Fibroblast of lung (primary cell): ENCODE results near the gene SFT2D3. TPM values are rescaled to one million over a fixed set of nuclear protein-coding genes. Genes with fewer than 3 reads are reported as not detected.

Source experiments
- DNase-seq, 2 donors: peaks; one replicate each; pipeline versions ENCODE4 v3.0.0 to v3.0.0-alpha.2; 2010; ENCODE audit warnings: low read depth in 2 of 2
- H2AFZ ChIP-seq: 2 replicates; pipeline ENCODE4 v1.5.1; 2012; ENCODE audit warnings: low read length, control low read depth, inconsistent platforms
- H3K27ac ChIP-seq: 2 replicates; pipeline ENCODE4 v1.5.1; 2011; ENCODE audit warnings: low read length, control low read depth; ENCODE audit not compliant: insufficient read depth
- H3K27me3 ChIP-seq: 2 replicates; pipeline ENCODE4 v1.5.1; 2011; ENCODE audit warnings: mild to moderate bottlenecking, low read length; ENCODE audit not compliant: control insufficient read depth, insufficient read depth
- H3K36me3 ChIP-seq: 2 replicates; pipeline ENCODE4 v1.5.1; 2011; ENCODE audit warnings: low read length; ENCODE audit not compliant: control insufficient read depth, insufficient read depth
- H3K4me1 ChIP-seq: 2 replicates; pipeline ENCODE4 v1.5.1; 2011; ENCODE audit warnings: low read length; ENCODE audit not compliant: control insufficient read depth, insufficient read depth; ENCODE audit errors: extremely low read depth
- H3K4me2 ChIP-seq: 2 replicates; pipeline ENCODE4 v1.5.1; 2011; ENCODE audit warnings: low read length, control low read depth; ENCODE audit not compliant: insufficient read depth; ENCODE audit errors: extremely low read depth
- H3K4me3 ChIP-seq, 4 experiments: fragments of 200-600 bp in 1 of 4; sonication (generic) in 1 of 4; replicated peaks in 1 of 4; 2 replicates each; pipeline ENCODE4 v1.5.1; 2011 to 2016; ENCODE audit warnings: low read length in 4 of 4, low read depth in 3 of 4, mild to moderate bottlenecking in 3 of 4, control low read depth in 2 of 4, inconsistent platforms in 1 of 4, mixed read lengths in 1 of 4; ENCODE audit not compliant: insufficient read depth in 1 of 4; ENCODE audit errors: control extremely low read depth in 1 of 4
- H3K79me2 ChIP-seq: 2 replicates; pipeline ENCODE4 v1.5.1; 2012; ENCODE audit warnings: mild to moderate bottlenecking, low read length, inconsistent platforms; ENCODE audit not compliant: control insufficient read depth, insufficient read depth
- H3K9ac ChIP-seq: 2 replicates; pipeline ENCODE4 v1.5.1; 2011; ENCODE audit warnings: mild to moderate bottlenecking, low read length, control low read depth; ENCODE audit not compliant: insufficient read depth
- H3K9me3 ChIP-seq: 2 replicates; pipeline ENCODE4 v1.5.1; 2012; ENCODE audit warnings: low read depth, low read length; ENCODE audit not compliant: control insufficient read depth, insufficient read depth
- H4K20me1 ChIP-seq: 2 replicates; pipeline ENCODE4 v1.5.1; 2011; ENCODE audit warnings: low read length; ENCODE audit not compliant: control insufficient read depth, insufficient read depth; ENCODE audit errors: extremely low read depth
- EZH2 ChIP-seq: IDR thresholded peaks from 2 replicates; pipeline ENCODE4 v1.5.1; 2012; ENCODE audit warnings: low read length, control low read depth, mild to moderate bottlenecking; ENCODE audit errors: missing control alignments
- polyA minus RNA-seq: library from RNA; depleted of rRNA, polyadenylated mRNA; stranded (reverse); fragments of >200 nt; gene quantifications from 2 replicates; pipeline ENCODE4 v1.2.3, GENCODE V29; 2011; ENCODE audit warnings: low replicate concordance
- polyA plus RNA-seq, 2 donors: library from polyadenylated mRNA; depleted of rRNA in 1 of 2; stranded (reverse) in 1 of 2; unstranded in 1 of 2; fragments of >200 nt; gene quantifications; 2 replicates each; pipeline ENCODE4 v1.2.1, GENCODE V29; 2011 to 2012; ENCODE audit warnings: missing spikeins in 1 of 2
- total RNA-seq: library from RNA; depleted of rRNA; stranded (reverse); fragments of >200 nt; gene quantifications from 2 replicates; pipeline ENCODE4 v1.2.1, GENCODE V29; 2014
- TF ChIP-seq, protein P1 (sequence below), 2 donors: IDR thresholded peaks in 1 of 2; conservative IDR thresholded peaks in 1 of 2; 1 replicate in 1 of 2; 2 replicates in 1 of 2; pipeline ENCODE4 v1.5.1; 2011 to 2012; ENCODE audit warnings: low read length in 2 of 2, control low read depth in 1 of 2, inconsistent platforms in 1 of 2, low read depth in 1 of 2, mild to moderate bottlenecking in 1 of 2

Gene SFT2D3, protein sequence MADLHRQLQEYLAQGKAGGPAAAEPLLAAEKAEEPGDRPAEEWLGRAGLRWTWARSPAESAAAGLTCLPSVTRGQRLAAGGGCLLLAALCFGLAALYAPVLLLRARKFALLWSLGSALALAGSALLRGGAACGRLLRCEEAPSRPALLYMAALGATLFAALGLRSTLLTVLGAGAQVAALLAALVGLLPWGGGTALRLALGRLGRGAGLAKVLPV
- total RNA-seq (4.1 and 5.1 TPM in 2 replicates), polyA plus RNA-seq (3.6 and 5.5 TPM in 2 replicates), polyA minus RNA-seq (0.74 and 0.75 TPM in 2 replicates)
- polyA plus RNA-seq (2012): not detected in 2 replicates

DNA sequence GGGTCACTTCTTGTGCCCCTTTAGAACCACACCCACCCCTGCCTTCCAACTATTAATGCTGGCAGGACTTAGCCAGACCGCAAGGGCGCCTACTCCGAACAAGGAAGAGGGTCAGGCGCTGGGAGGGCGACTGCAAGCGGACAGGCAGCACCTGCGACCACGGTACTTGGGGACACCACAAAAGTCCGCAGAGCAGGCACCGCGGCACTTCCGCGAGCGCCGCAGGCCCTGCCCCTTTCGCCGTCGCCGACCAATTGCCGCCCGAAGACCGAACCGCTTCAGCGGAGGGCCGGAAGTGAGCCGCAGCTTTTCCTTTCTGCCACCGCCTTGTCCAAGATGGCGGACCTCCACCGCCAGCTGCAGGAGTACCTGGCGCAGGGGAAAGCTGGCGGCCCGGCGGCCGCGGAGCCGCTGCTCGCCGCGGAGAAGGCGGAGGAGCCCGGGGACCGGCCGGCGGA is at the start of gene SFT2D3:
SFT2D3 (plus strand) TSS at position 305 of the 458 bp plus-strand sequence; CDS start at position 337, 32 bp downstream.
- Histone ChIP-seq H3K4me1 (peaks cover 5% of the 10 kb centered on the region), H3K9ac (peak within 1 kb of the TSS; percentile 93), H4K20me1 (no peaks in the 10 kb centered on the region), H3K27ac (peak within 1 kb of the TSS; percentile 72), H3K4me2 (peak within 1 kb of the TSS; percentile 98), H3K36me3 (no peaks in the 10 kb centered on the region), H3K9me3 (no peaks in the 10 kb centered on the region), H3K79me2 (peaks cover 9% of the 10 kb centered on the region), H3K27me3 (no peaks in the 10 kb centered on the region), H3K4me3 (peak within 1 kb of the TSS; percentile 59 to 78 (median 72)), H2AFZ (peak within 1 kb of the TSS; percentile 96)
- TF ChIP-seq, protein P1, sequence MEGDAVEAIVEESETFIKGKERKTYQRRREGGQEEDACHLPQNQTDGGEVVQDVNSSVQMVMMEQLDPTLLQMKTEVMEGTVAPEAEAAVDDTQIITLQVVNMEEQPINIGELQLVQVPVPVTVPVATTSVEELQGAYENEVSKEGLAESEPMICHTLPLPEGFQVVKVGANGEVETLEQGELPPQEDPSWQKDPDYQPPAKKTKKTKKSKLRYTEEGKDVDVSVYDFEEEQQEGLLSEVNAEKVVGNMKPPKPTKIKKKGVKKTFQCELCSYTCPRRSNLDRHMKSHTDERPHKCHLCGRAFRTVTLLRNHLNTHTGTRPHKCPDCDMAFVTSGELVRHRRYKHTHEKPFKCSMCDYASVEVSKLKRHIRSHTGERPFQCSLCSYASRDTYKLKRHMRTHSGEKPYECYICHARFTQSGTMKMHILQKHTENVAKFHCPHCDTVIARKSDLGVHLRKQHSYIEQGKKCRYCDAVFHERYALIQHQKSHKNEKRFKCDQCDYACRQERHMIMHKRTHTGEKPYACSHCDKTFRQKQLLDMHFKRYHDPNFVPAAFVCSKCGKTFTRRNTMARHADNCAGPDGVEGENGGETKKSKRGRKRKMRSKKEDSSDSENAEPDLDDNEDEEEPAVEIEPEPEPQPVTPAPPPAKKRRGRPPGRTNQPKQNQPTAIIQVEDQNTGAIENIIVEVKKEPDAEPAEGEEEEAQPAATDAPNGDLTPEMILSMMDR (conservative IDR thresholded peaks at IDR 0.05 in 1 of 2, IDR thresholded peaks at IDR 0.05 in 1 of 2; ENCODE audit: low read depth in 1 of 2, low read length in 2 of 2): no peak
- no peak for TF ChIP-seq EZH2
- DNase-seq: peak; percentile 90 to 91

- Histone ChIP-seq H3K27me3 (no peaks in the 10 kb centered on the region), H3K36me3 (no peaks in the 10 kb centered on the region), H2AFZ (no peak overlapping the region), H4K20me1 (no peaks in the 10 kb centered on the region), H3K4me1 (peaks cover 3% of the 10 kb centered on the region), H3K4me2 (no peak overlapping the region), H3K79me2 (no peaks in the 10 kb centered on the region), H3K9ac (no peak overlapping the region), H3K27ac (no peak overlapping the region), H3K9me3 (no peaks in the 10 kb centered on the region), H3K4me3 (no peak overlapping the region)
- DNase-seq: no peak
- no peak for TF ChIP-seq EZH2
Measured at GRCh38 chr2:127651971-127652550, 49.2 kb upstream of the SFT2D3 start.

DNA sequence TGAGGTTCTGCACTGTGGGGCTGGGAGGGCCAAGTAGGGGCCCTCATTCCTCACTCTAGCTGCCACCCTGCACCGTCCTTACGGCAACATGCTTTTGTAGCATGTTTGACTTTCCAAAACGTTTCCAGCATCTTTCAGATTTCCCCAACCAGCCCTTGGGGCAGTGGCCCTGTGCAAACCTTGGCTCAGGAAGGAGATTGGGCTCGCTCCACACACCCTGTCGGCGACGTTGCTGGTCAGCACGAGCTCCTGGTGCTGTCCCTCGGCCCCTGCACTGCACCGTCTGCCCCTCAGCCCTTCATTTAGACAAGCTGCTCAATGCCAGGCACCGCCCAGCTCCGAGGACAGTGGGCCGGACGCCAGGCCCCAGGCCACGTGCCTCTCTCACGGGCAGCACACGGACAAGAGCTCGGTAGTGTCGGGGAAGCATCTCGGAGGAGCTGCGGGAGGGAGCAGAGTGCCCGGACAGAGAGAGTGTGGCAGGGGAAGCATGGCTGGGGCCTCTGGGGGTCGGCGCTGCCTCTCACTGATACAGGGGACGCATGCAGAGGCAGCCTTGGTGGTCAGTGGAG is 48.4 kb upstream of the SFT2D3 start:
- peaks cover 2% of the 10 kb centered on the region for H3K4me1 ChIP-seq
- no peak overlapping the region for H2AFZ ChIP-seq
- no peak overlapping the region for H3K4me2 ChIP-seq
- no peaks in the 10 kb centered on the region for H3K79me2 ChIP-seq
- TF ChIP-seq, protein P1 (conservative IDR thresholded peaks at IDR 0.05 in 1 of 2, IDR thresholded peaks at IDR 0.05 in 1 of 2; ENCODE audit: low read depth in 1 of 2, low read length in 2 of 2): no peak
- no peak for TF ChIP-seq EZH2
- H4K20me1 ChIP-seq: no peaks in the 10 kb centered on the region
- no peak overlapping the region for H3K4me3 ChIP-seq
- H3K36me3 ChIP-seq: no peaks in the 10 kb centered on the region
- H3K27me3 ChIP-seq: no peaks in the 10 kb centered on the region
- no peak for DNase-seq
- H3K9ac ChIP-seq: no peak overlapping the region
- H3K9me3 ChIP-seq: no peaks in the 10 kb centered on the region
- no peak overlapping the region for H3K27ac ChIP-seq
